ENCODE measurements around the gene DSTYK. TPM values are rescaled to one million over a fixed set of nuclear protein-coding genes. Genes with fewer than 3 reads are reported as not detected.
A peak's percentile ranks its signal among the peaks of the same experiment; 100 is the strongest.
"Not testable (repeated sequence)": the region's sequence is repeated elsewhere in the genome, so short reads cannot be mapped to it uniquely, and the experiment has no call there.

The DSTYK gene
- total RNA-seq, 2 experiments from 2014 or later, result 10.0 to 10.7 TPM

DNA sequence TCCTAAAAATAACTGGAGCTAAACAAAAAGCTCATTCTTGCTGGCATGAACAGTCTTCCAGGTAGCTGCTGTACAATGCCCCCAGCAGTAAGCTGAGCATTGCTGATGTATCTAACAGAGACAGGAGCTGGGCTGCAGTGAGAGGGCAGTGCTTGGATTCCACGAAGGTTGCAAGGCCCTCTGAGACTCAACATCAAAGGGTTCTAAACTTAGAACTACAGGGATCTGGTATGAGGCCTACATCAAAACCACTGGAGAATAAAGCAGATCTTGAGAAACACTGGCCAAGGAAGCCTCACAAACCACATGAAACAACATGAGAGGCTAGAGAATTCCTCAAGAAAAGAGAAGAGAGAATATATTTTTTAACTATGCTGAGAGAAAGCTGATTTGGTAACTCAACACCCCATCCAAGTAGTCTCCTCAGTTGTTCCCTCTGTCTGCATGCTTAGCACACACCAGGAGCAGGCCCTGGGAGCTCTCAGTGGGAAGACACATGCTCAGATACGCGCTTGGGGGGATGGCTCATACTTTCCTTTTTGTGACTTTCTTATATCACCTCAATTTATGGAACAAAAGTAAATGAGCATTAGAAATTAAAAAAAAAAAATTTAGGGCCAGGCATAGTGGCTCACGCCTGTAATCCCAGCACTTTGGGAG is 27.7 kb downstream of the DSTYK start:
- H3K27ac Mint-ChIP-seq, result peak overlapping the region; percentile 79
- ATAC-seq (no peak), DNase-seq (peak; percentile 28)
- peaks cover 54% of the 10 kb centered on the region for H3K36me3 Mint-ChIP-seq (ENCODE audit: low read depth)
- TF ChIP-seq, protein P1, sequence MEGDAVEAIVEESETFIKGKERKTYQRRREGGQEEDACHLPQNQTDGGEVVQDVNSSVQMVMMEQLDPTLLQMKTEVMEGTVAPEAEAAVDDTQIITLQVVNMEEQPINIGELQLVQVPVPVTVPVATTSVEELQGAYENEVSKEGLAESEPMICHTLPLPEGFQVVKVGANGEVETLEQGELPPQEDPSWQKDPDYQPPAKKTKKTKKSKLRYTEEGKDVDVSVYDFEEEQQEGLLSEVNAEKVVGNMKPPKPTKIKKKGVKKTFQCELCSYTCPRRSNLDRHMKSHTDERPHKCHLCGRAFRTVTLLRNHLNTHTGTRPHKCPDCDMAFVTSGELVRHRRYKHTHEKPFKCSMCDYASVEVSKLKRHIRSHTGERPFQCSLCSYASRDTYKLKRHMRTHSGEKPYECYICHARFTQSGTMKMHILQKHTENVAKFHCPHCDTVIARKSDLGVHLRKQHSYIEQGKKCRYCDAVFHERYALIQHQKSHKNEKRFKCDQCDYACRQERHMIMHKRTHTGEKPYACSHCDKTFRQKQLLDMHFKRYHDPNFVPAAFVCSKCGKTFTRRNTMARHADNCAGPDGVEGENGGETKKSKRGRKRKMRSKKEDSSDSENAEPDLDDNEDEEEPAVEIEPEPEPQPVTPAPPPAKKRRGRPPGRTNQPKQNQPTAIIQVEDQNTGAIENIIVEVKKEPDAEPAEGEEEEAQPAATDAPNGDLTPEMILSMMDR (IDR thresholded peaks at IDR 0.05), result no peak
- no peak overlapping the region for H3K4me3 Mint-ChIP-seq
- H3K9me3 Mint-ChIP-seq, result no peaks in the 10 kb centered on the region
- H3K4me1 Mint-ChIP-seq (ENCODE audit: low read depth), result peaks cover 59% of the 10 kb centered on the region
- POLR2A ChIA-PET, result interaction anchor here (1.4 to 4.6 kb wide), 3 partner anchors 10 to 20 kb away, joined by 3 to 36 read pairs (median 9); no protein-coding TSS in a partner anchor
- intact Hi-C loops (cut with micrococcal nuclease), result no loop called here
- no peaks in the 10 kb centered on the region for H3K27me3 Mint-ChIP-seq
- CTCF ChIA-PET, result interaction anchor here (0.7 to 1.3 kb wide), 6 partner anchors 15 to 171 kb away, joined by 3 read pairs; partner anchors contain the start of gene RBBP5

DNA sequence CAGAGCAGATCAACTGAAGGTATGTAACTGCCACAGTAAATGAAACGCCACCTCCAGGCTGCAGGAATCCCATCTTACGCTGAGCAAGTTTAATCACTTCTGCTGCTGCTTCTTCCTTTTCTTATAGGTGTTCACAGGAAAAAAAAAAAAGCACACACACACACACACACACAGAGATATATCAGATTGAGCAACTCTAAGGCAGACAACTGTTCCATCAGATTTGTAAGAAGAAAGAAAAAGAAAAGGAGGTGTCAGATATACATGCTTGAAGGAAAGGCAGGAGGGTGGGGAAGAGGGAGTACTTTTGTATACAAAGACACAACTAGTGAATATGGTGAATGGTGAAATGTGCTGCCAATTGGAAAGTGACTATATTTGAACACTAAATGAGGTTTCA is 28.6 kb downstream of the DSTYK start:
- Mint-ChIP-seq H3K27me3 (no peaks in the 10 kb centered on the region), H3K27ac (peak overlapping the region; percentile 25), H3K4me3 (no peak overlapping the region), H3K9me3 (no peaks in the 10 kb centered on the region), H3K4me1 (ENCODE audit: low read depth) (peaks cover 55% of the 10 kb centered on the region), H3K36me3 (ENCODE audit: low read depth) (peaks cover 53% of the 10 kb centered on the region)
- ChIA-PET CTCF (interaction anchor here (1.3 kb wide), 1 partner anchor 172 kb away, joined by 3 read pairs; no protein-coding TSS in a partner anchor), POLR2A (interaction anchor here (0.9 to 4.6 kb wide), 3 partner anchors 9 to 16 kb away, joined by 3 to 36 read pairs (median 4); no protein-coding TSS in a partner anchor)
- ATAC-seq (no peak), DNase-seq (no peak)
- intact Hi-C loops (cut with micrococcal nuclease), result no loop called here
- TF ChIP-seq, protein P1 (IDR thresholded peaks at IDR 0.05), result no peak

DNA sequence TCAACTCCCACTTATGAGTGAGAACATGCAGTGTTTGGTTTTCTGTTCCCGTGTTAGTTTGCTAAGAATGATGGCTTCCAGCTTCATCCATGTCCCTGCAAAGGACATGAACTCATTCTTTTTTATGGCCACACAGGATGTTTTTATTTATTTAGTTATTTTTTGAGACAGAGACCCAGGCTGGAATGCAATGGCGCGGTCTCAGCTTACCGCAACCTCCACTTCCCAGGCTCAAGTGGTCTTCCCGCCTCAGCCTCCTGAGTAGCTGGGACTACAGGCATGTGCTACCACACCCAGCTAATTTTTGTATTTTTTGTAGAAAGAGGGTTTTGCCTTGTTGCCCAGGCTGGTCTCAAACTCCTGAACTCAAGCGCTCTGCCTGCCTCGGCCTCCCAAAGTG is 31.2 kb downstream of the DSTYK start:
- CTCF ChIA-PET, result interaction anchor here (0.8 to 1.6 kb wide), 2 partner anchors 19 to 59 kb away, joined by 3 to 4 read pairs; partner anchors contain the start of gene RBBP5
- H3K27ac Mint-ChIP-seq; intact Hi-C loops (cut with micrococcal nuclease): not testable (repeated sequence)

DNA sequence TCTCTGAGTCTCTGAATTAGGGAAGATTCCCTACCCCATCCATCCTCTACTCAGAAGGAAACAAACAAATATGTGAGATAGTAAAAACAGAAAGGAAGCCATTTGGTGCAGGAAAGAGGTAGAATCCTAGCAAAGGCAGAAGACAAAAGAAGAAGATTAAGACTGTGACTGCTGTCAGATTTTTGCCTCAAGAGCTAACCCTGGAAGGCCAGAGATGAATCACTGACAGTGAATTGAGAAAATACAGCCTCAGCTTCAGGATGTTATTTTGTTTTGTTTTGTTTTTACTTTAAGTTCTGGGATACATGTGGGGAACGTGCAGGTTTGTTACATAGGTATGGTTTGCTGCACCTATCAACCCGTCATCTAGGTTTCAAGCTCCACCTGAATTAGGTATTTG is 31.7 kb downstream of the DSTYK start:
- Mint-ChIP-seq H3K27me3 (no peaks in the 10 kb centered on the region), H3K27ac (no peak overlapping the region), H3K4me3 (no peak overlapping the region), H3K9me3 (no peaks in the 10 kb centered on the region), H3K36me3 (ENCODE audit: low read depth) (peaks cover 35% of the 10 kb centered on the region), H3K4me1 (ENCODE audit: low read depth) (peaks cover 30% of the 10 kb centered on the region)
- TF ChIP-seq, protein P1 (IDR thresholded peaks at IDR 0.05), result no peak
- DNase-seq (no peak), ATAC-seq (no peak)
- POLR2A ChIA-PET, result interaction anchor here (1.2 kb wide), 1 partner anchor 19 kb away, joined by 3 read pairs; no protein-coding TSS in a partner anchor
- CTCF ChIA-PET, result interaction anchor here (0.8 to 1.6 kb wide), 2 partner anchors 20 to 58 kb away, joined by 3 to 4 read pairs; partner anchors contain the start of gene RBBP5
- intact Hi-C loops (cut with micrococcal nuclease), result no loop called here

More for the DNA sequence above, 31.2 kb downstream of the DSTYK start:
- not testable (repeated sequence) for H3K4me3 Mint-ChIP-seq, DNase-seq, ATAC-seq, H3K27me3 Mint-ChIP-seq, H3K9me3 Mint-ChIP-seq
- POLR2A ChIA-PET, result interaction anchor here (1.2 kb wide), 1 partner anchor 18 kb away, joined by 3 read pairs; no protein-coding TSS in a partner anchor
- Mint-ChIP-seq H3K36me3 (ENCODE audit: low read depth) (peaks cover 35% of the 10 kb centered on the region), H3K4me1 (ENCODE audit: low read depth) (peaks cover 31% of the 10 kb centered on the region)

DNA sequence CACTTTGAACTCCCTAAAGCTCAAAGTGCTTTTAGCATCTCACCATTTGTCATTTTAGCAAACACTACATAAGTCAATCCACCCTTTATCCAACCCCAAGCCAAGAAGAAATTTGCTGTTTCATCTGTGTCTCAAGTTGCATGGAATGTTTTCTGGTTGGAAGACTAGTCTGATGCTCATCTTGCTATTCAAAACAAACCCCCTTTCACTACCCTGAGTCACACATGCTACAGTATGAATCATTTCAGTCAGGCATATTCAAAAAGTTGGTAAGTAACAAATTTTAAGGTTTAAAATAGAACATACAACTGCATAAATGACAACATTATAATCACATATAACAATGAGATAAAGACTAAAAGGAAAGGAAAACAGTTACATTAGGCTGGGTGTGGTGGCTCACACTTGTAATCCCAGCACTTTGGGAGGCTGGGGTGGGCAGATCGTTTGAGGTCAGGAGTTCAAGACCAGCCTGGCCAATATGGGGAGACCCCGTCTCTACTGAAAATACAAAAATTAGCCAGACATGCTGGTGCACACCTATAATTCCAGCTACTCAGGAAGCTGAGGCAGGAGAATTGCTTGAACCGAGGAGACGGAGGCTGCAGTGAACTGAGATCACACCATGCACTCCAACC is 38.7 kb downstream of the DSTYK start:
- ATAC-seq, result peak; percentile 75
- POLR2A ChIA-PET, result interaction anchor here (1.0 kb wide), 1 partner anchor 11 kb away, joined by 3 read pairs; no protein-coding TSS in a partner anchor
- H3K36me3 Mint-ChIP-seq (ENCODE audit: low read depth), result peaks cover 30% of the 10 kb centered on the region

More for the DNA sequence above, 38.7 kb downstream of the DSTYK start:
- TF ChIP-seq, protein P1 (IDR thresholded peaks at IDR 0.05), result no peak
- Mint-ChIP-seq H3K9me3 (no peaks in the 10 kb centered on the region), H3K4me1 (ENCODE audit: low read depth) (peaks cover 35% of the 10 kb centered on the region), H3K27me3 (no peaks in the 10 kb centered on the region), H3K27ac (peak overlapping the region; percentile 69), H3K4me3 (no peak overlapping the region)
- CTCF ChIA-PET, result interaction anchor here (0.7 to 1.2 kb wide), 3 partner anchors 29 to 68 kb away, joined by 3 read pairs; no protein-coding TSS in a partner anchor
- DNase-seq, result no peak
- intact Hi-C loops (cut with micrococcal nuclease), result loop anchor here (5.0 kb wide), 1 partner anchor 34 kb away; no protein-coding TSS in a partner anchor

Measured in activated CD8-positive, alpha-beta T cell treated with anti-CD3 and anti-CD28 coated beads for 36 hours (primary cell).